ENCODE results near the gene LNX1. TPM values are rescaled to one million over a fixed set of nuclear protein-coding genes. Genes with fewer than 3 reads are reported as not detected.

Gene LNX1
- total RNA-seq, 1 donor: 3.5 TPM

- no peak for DNase-seq (ENCODE audit: low read depth)
- H3K4me3 ChIP-seq (ENCODE audit: low read depth, low read length): no peak overlapping the region
- TF ChIP-seq CTCF (IDR thresholded peaks at IDR 0.05; ENCODE audit: insufficient read depth, low read length): no peak
Observed at GRCh38 chr4:53502094-53502493, 89.2 kb downstream of the LNX1 start.

GRCh38 chr4:53501561-53501960 lies 89.7 kb downstream of the LNX1 start:
- TF ChIP-seq CTCF (IDR thresholded peaks at IDR 0.05; ENCODE audit: insufficient read depth, low read length): no peak
- DNase-seq (ENCODE audit: low read depth): no peak
- no peak overlapping the region for H3K4me3 ChIP-seq (ENCODE audit: low read depth, low read length)

- no peak for TF ChIP-seq CTCF (IDR thresholded peaks at IDR 0.05; ENCODE audit: insufficient read depth, low read length)
- DNase-seq (ENCODE audit: low read depth): no peak
- no peak overlapping the region for H3K4me3 ChIP-seq (ENCODE audit: low read depth, low read length)
Observed at GRCh38 chr4:53500546-53500945, 90.7 kb downstream of the LNX1 start.

GRCh38 chr4:53499791-53500190 lies 91.5 kb downstream of the LNX1 start:
- no peak for DNase-seq (ENCODE audit: low read depth)
- no peak overlapping the region for H3K4me3 ChIP-seq (ENCODE audit: low read depth, low read length)
- no peak for TF ChIP-seq CTCF (IDR thresholded peaks at IDR 0.05; ENCODE audit: insufficient read depth, low read length)

- DNase-seq (ENCODE audit: low read depth): peak; percentile 63
- no peak overlapping the region for H3K4me3 ChIP-seq (ENCODE audit: low read depth, low read length)
- TF ChIP-seq CTCF (IDR thresholded peaks at IDR 0.05; ENCODE audit: insufficient read depth, low read length): no peak
Observed at GRCh38 chr4:53498706-53499105, 92.6 kb downstream of the LNX1 start.

GRCh38 chr4:53497487-53498244 lies 93.6 kb downstream of the LNX1 start:
- DNase-seq (ENCODE audit: low read depth): peak; percentile 87
- peak; percentile 47 for TF ChIP-seq CTCF (IDR thresholded peaks at IDR 0.05; ENCODE audit: insufficient read depth, low read length)

GRCh38 chr4:53494851-53495250 lies 96.4 kb downstream of the LNX1 start:
- no peak for DNase-seq (ENCODE audit: low read depth)
- H3K4me3 ChIP-seq (ENCODE audit: low read depth, low read length): no peak overlapping the region
- no peak for TF ChIP-seq CTCF (IDR thresholded peaks at IDR 0.05; ENCODE audit: insufficient read depth, low read length)

More at GRCh38 chr4:53497487-53498244, 93.6 kb downstream of the LNX1 start:
- no peak overlapping the region for H3K4me3 ChIP-seq (ENCODE audit: low read depth, low read length)

All from fibroblast of the aortic adventitia (primary cell).